Activated T-cell treated with anti-CD3 and anti-CD28 coated beads, Interleukin-2, amount 50 U/mL, for 4 hours (primary cell): ENCODE data around the gene CDK8. TPM values are rescaled to one million over a fixed set of nuclear protein-coding genes. Genes with fewer than 3 reads are reported as not detected.

Experiments used
- ATAC-seq, 2 donors: fragments of 200-7000 bp; cut with Tn5 transposase; one replicate each; pipeline ENCODE4 v1.10.0; 2021
- DNase-seq: peaks from one replicate; pipeline ENCODE4 v3.0.0-alpha.2; 2020
- H3K27me3 Mint-ChIP-seq: one replicate; pipeline ENCODE4 v1.8.0; 2021; ENCODE audit warnings: low read depth, mixed read lengths
- H3K36me3 Mint-ChIP-seq: one replicate; pipeline ENCODE4 v1.8.0; 2022; ENCODE audit warnings: mixed read lengths; ENCODE audit not compliant: insufficient read depth
- H3K4me1 Mint-ChIP-seq: one replicate; pipeline ENCODE4 v1.8.0; 2021; ENCODE audit warnings: low read depth, mixed read lengths
- H3K4me3 Mint-ChIP-seq: one replicate; pipeline ENCODE4 v1.8.0; 2021; ENCODE audit warnings: mild to moderate bottlenecking, moderate library complexity, mixed read lengths
- H3K9me3 Mint-ChIP-seq: one replicate; pipeline ENCODE4 v1.8.0; 2021; ENCODE audit warnings: mixed read lengths
- total RNA-seq, 3 donors: library from RNA; stranded (reverse); gene quantifications; one replicate each; pipeline ENCODE4 v1.2.1, GENCODE V29; 2021

CDK8 gene
- total RNA-seq, 3 donors from 2014 or later = 21.1 to 23.6 (median 23.0) TPM

DNA sequence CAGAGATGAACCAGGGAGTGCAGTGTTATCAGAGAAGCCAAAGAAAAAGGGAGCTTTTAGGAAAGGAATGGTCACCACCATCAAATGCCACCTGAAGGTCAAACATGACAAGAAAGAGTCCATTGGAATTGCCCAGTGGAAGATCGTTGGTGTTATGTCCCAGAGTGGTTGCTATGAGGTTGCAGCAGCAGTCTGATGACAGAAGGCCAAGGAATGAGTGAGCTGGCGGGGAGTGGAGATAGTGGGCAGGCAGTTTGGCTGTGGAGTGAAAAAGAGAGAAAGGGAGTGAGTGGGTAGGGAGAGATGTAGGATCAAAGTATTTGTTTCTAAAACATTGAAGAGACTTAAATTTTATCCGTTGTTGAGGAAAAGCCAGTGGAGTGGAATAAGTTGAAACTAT lies 186.2 kb downstream of the CDK8 start:
- no peaks in the 10 kb centered on the region for H3K4me1 Mint-ChIP-seq
- no peak for DNase-seq
- no peaks in the 10 kb centered on the region for H3K36me3 Mint-ChIP-seq
- no peak overlapping the region for H3K4me3 Mint-ChIP-seq
- ATAC-seq = no peak
- H3K27me3 Mint-ChIP-seq = peaks cover 2% of the 10 kb centered on the region
- H3K9me3 Mint-ChIP-seq = peaks cover 15% of the 10 kb centered on the region

DNA sequence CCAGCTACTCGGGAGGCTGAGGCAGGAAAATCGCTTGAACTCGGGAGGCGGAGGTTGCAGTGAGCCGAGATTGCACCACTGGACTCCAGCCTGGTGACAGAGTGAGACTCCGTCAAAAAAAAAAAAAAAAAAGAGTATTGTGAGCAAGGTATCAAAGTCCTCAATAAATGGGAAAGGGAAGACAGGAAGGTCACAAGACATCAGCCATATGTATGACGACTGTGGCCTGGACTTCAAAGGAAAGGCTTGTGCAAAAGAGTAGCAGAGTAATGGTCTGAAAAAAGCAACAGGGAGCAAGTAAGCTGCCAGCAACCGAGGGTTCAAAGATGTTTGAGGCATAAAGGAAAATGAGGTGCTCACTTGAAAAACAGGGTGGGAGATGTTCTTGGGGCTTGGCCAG lies 187.5 kb downstream of the CDK8 start:
- no peaks in the 10 kb centered on the region for H3K36me3 Mint-ChIP-seq
- DNase-seq (no peak), ATAC-seq (no peak)
- H3K9me3 Mint-ChIP-seq = peaks cover 7% of the 10 kb centered on the region
- no peak overlapping the region for H3K4me3 Mint-ChIP-seq
- no peaks in the 10 kb centered on the region for H3K4me1 Mint-ChIP-seq
- peaks cover 8% of the 10 kb centered on the region for H3K27me3 Mint-ChIP-seq

DNA sequence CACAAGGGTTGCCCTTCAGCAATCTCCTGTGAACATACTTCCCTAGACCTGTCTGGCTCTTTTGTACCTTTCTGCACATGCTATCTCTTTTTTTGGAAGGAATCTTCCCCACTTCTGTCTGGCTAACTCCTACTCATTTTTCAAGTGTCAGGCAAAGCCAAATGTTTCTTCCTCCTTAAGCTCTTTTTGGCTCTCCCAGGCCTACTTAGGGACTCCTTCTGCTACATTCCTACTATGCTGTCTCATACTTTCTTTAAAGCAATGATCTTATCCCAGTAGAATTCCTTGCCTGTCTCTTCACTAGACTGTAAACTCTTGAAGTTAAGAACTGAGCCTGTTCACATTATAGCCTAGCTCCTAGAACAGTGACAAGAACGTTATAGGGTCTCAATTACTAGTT lies 188.6 kb downstream of the CDK8 start:
- no peak for DNase-seq
- Mint-ChIP-seq H3K27me3 (peaks cover 16% of the 10 kb centered on the region), H3K4me3 (no peak overlapping the region), H3K36me3 (no peaks in the 10 kb centered on the region), H3K9me3 (no peaks in the 10 kb centered on the region), H3K4me1 (no peaks in the 10 kb centered on the region)
- ATAC-seq = no peak

DNA sequence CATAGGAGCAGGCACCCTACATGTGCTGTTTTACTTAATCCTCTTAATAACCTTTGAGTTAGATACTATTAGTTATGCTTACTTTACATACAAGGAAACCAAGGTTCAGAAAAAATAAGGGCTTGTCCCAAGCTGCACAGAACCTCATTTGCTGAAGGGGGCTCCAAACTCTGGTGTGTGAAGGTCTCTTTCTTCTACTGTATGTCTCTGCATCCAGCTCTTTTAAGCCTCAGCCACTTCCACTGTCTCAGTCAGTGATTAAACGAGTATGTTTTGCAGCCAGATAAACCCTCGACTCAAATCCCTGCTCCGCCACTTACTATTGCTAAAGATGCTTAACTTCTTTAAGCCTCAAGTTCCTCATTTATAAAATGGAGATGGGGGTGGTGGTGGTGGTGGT lies 191.2 kb downstream of the CDK8 start:
- Mint-ChIP-seq H3K36me3 (no peaks in the 10 kb centered on the region), H3K9me3 (no peaks in the 10 kb centered on the region), H3K4me3 (no peak overlapping the region), H3K4me1 (no peaks in the 10 kb centered on the region), H3K27me3 (peaks cover 27% of the 10 kb centered on the region)
- no peak for ATAC-seq
- DNase-seq = no peak

DNA sequence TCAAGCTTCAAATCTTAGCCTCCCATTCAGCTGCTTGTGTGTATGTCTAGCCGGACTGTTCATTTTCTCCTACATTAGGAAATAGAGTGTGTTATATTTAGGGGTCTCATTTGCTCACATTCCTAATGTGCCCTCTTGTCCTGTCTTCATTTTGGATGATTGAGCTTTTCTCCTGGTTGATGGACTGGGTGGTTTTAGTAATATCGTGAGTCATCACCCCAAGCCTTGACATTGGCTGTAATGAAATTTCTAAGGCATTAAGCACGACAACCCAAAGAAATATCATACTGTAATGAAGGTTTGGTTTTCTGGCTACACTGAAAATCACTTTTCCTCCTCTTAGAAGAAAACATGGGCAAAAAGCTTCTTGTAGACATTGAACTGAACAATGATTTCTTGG lies 192.8 kb downstream of the CDK8 start:
- Mint-ChIP-seq H3K4me1 (no peaks in the 10 kb centered on the region), H3K4me3 (no peak overlapping the region), H3K27me3 (peaks cover 27% of the 10 kb centered on the region), H3K9me3 (peaks cover 10% of the 10 kb centered on the region), H3K36me3 (no peaks in the 10 kb centered on the region)
- DNase-seq (no peak), ATAC-seq (no peak)

DNA sequence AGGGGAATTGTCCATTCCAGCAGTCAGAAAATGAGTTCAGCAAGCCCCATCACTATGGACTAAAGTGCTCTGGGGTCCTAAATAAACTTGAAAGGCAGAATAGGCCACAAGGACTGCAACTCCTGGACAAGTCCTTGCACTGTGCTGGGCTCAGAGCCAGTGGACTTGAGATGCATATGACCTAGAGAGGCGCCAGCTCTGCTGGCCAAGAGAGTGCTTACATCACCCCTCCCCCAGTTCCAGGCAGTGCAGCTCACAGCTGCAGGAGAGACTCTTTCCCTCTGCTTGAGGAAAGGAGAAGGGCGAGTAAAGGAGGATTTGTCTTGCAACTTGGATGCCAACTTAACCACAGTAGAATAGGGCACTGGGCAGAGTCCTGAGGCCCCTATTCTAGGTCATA lies 194.1 kb downstream of the CDK8 start:
- no peak for DNase-seq
- Mint-ChIP-seq H3K9me3 (peaks cover 10% of the 10 kb centered on the region), H3K27me3 (peaks cover 30% of the 10 kb centered on the region), H3K36me3 (no peaks in the 10 kb centered on the region), H3K4me3 (no peak overlapping the region), H3K4me1 (no peaks in the 10 kb centered on the region)
- ATAC-seq = no peak

DNA sequence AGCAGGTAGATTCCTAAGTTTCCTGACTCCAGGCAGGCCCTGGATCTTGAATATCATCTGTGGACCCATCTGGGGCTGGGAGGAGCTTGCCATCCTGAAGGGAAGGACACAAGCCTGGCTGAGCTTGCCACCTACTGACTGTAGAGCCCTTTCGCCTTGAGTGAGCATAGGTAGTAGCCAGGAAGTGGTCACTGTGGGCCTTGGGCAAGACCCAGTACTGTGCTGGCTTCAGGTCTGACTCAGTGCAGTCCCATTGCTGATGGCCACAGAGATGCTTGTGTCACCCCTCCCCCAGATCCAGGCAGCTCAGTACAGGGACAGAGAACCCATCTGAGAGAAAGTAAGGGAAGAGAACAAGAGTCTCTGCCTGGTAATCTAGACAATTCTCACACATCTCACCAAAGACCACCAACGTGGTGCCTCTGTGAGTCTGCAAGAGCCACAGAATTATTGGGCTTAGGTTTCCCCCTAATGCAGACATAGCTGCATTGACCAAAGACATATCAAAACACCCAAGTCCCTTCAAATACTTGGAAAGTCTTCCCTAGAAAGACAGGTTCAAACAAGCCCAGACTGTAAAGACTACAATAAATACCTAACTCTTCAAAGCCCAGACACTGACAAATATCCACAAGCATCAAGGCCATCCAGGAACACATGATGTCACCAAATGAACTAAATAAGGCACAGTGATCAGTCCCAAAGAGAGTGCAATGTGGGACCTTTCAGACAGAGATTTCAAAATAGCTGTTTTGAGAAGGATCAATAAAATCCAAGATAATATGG lies 195.3 kb downstream of the CDK8 start:
- DNase-seq = no peak
- Mint-ChIP-seq H3K9me3 (peaks cover 10% of the 10 kb centered on the region), H3K27me3 (peaks cover 31% of the 10 kb centered on the region), H3K4me1 (no peaks in the 10 kb centered on the region), H3K4me3 (no peak overlapping the region), H3K36me3 (no peaks in the 10 kb centered on the region)
- ATAC-seq = no peak

Other genes starting within 250 kb of the CDK8 start
- gene SHISA2, start 202.1 kb upstream of the CDK8 start, total RNA-seq = under 1 TPM; 0.15 to 0.79 (median 0.45) TPM
- gene RNF6, start 31.8 kb upstream of the CDK8 start, total RNA-seq = 10 to 100 TPM; 65.7 to 68.5 (median 67.7) TPM